T-helper 2 cell treated with Interferon-gamma antibody and Interleukin-4, amounts not matched to agents 100 ng/mL and 5 ng/mL, for 36 hours (primary cell): ENCODE measurements around the gene TBL3. TPM values are rescaled to one million over a fixed set of nuclear protein-coding genes. Genes with fewer than 3 reads are reported as not detected.
"Not testable (repeated sequence)": the region's sequence is repeated elsewhere in the genome, so short reads cannot be mapped to it uniquely, and the experiment has no call there.

Source experiments
- intact Hi-C: fragments of 100-400 bp; cut with micrococcal nuclease; formaldehyde crosslinking; loops from one replicate; pipeline ENCODE4 v1.15.1; 2023
- total RNA-seq: library from RNA; stranded (reverse); gene quantifications from 2 replicates; pipeline ENCODE4 v1.2.3, GENCODE V29; 2022

Gene TBL3
- total RNA-seq = 36.7 and 38.2 TPM in 2 replicates

DNA sequence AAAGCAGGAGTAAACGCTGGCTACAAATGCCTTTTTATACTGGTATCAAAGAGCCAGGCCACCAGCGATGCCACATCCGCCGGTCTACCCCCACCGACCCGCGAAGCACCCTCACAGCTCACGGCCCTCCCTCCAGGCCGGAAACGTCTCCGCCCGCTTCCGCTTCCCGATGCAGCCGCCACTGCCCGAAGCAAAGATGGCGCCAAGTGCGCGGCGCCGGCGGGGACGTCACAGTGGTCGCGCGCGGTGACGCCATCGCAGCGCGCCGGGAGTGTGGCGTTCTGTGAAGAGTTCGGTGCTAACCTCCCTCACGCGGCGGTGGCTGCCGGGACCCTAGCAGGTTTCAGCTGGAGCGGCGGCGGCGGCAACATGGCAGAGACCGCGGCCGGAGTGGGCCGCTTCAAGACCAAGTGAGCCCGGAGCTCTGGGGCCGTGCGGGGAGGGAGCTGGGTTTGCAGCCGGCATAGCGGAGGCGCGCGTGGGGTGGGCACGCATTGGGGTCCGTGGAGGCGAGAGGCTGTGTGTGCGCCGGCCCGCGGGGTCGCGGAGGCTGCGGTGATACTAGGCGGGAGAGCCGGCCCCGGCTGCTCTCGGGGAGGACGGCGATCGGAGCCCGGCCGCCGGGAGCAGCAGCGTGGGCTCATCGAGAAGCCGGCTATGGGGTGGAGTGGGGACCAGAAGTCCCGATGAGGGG is at the start of gene TBL3:
Gene TBL3, plus strand, starts transcription at position 258 of the 694 bp plus-strand sequence. Its CDS starts 112 bp downstream, at position 370.
- intact Hi-C loops = loop anchor here (1.0 to 5.0 kb wide), 3 partner anchors 8 to 35 kb away; partner anchors contain the start of genes GFER, RPS2 and ZNF598

- intact Hi-C loops = no loop called here
These were observed 49.5 kb upstream of the TBL3 start for GRCh38 chr16:1922357-1922756.

- intact Hi-C loops = no loop called here
These were observed 48.4 kb upstream of the TBL3 start for GRCh38 chr16:1923299-1924034.

DNA sequence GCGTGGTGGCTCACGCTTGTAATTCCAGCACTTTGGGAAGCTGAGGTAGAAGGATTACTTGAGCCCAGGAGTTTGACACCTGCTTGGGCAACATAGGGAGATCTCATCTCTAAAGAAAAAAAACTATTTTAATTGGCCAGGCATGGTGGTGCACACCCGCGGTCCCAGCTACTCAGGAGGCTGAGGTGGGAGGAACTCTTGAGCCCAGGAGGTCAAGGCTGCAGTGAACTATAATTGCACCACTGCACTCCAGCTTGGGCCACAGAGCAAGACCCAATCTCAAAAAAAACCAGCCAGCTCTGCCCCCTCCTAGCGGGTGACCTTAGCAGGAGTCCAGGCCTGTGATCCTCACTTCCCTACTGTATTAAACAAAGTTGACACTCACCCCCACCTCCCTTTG is 47.8 kb upstream of the TBL3 start:
- intact Hi-C loops = no loop called here

DNA sequence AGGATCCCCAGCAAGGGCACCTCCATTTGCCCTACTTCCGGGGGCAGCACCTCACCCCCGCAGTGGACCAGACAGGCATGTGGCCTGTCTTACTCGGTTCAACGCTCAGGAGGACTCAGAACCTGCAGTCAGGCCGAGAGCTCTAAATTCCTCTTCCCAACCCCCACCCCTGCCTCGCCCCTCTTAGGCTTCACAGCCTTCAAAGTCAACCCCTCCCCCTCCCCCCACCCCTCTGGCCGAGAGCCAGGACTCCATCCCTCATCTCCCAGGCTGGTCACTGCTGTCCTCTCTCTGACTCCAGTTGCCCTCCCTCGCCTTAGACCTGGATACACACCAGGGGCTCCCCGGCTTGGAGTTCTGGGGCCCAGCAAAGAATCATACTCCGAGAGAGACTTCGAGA is 45.6 kb upstream of the TBL3 start:
- intact Hi-C loops = no loop called here

- intact Hi-C loops = loop anchor here (2.0 kb wide), 1 partner anchor 66 kb away; no protein-coding TSS in a partner anchor
These were observed 42.7 kb upstream of the TBL3 start for GRCh38 chr16:1929105-1929504.

GRCh38 chr16:1929578-1930337 is 42.1 kb upstream of the TBL3 start:
- intact Hi-C loops = loop anchor here (2.0 kb wide), 1 partner anchor 67 kb away; no protein-coding TSS in a partner anchor

- intact Hi-C loops = no loop called here
These were observed 41.5 kb upstream of the TBL3 start for GRCh38 chr16:1930338-1930720.

DNA sequence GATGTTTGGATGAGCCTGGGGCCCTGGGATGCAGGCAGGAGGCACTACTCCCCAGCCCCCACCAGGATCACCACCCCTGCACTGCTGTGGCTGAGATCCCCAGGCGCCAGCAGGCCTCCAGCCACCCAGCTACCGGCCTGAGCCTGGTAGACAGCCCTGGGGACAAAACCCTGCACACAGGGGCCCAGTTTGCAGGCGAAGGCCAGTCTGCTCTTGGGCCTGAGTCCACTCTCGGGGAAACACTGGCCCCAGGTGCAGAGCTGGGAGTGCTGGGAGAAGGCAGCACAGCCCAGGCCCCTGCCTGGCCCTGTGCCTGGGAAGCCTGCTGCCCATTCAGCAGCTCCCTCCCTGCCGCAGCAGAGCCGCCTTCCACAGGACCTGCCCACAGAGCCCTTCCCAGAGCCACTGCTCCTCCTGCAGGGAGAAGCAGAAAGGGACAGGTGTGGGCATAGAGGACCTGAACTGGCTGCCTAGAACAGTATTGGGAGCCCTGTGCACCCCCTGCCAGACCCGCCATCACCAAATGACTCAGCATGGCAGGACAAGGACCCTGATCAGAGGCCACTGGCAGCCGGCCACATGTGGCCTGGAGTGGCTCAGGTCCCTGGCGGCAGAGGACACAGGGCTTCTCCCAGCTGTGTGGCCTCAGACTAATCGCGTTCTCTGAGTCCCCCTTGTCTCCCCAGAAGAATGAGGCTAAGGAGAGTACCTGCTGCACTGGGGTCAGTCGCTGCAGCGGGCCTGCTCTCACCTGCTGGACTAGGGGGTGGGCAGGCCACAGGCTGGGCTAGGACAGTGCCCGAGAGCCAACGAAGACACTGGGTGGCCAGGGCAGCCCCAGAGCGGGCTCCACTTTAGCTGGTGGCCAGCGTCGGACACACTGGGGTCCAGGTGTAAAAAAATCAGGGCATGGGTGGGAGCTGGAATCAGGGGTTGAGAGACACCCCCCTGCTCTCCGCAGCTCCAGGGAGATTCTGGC is 39.5 kb upstream of the TBL3 start:
- intact Hi-C loops = no loop called here

DNA sequence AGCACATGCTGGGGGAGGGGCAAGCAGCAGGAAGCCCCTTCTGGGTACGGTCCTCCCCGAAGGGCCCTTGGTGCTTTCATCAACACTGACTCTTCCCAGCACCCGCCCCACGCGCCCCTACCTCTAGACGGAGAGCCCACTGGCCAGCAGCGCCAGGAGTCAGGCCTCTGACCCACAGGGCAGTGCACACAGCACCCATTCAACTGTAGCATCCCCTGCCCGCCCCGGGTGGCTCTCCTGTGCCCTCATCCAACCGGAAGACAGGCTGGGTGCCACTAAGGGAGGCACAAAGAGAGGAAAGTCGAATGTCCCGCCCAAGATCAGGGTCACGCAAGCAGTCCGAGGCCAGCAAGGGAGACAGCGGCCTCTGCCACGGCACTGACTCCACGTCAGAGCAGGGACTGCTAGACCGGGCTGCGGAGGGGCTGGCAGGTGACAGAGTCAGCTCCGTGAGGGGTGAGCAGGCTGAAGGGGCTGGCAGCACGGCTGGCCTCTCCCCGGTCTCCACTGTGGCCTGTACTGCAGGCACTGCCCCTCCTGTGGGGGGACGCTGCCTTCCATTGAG is 38.7 kb upstream of the TBL3 start:
- intact Hi-C loops = no loop called here

GRCh38 chr16:1936945-1937479 is 34.8 kb upstream of the TBL3 start:
- intact Hi-C loops = no loop called here

- intact Hi-C loops = no loop called here
These were observed 33.5 kb upstream of the TBL3 start for GRCh38 chr16:1938316-1938715.

GRCh38 chr16:1938910-1939309 is 32.9 kb upstream of the TBL3 start:
- intact Hi-C loops = no loop called here

DNA sequence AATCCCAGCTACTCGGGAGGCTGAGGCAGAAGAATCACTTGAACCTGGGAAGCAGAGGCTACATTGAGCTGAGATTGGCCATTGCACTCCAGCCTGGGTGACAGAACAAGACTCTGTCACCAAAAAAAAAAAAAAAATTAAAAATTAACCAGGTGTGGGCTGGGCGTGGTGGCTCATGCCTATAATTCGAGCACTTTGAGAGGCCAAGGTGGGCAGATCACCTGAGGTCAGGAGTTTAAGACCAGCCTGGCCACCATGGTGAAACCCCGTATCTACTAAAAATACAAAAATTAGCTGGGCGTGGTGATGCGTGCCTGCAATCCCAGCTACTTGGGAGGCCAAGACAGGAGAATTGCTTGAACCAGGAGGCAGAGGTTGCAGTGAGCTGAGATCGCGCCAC is 32.0 kb upstream of the TBL3 start:
- intact Hi-C loops = not testable (repeated sequence)

DNA sequence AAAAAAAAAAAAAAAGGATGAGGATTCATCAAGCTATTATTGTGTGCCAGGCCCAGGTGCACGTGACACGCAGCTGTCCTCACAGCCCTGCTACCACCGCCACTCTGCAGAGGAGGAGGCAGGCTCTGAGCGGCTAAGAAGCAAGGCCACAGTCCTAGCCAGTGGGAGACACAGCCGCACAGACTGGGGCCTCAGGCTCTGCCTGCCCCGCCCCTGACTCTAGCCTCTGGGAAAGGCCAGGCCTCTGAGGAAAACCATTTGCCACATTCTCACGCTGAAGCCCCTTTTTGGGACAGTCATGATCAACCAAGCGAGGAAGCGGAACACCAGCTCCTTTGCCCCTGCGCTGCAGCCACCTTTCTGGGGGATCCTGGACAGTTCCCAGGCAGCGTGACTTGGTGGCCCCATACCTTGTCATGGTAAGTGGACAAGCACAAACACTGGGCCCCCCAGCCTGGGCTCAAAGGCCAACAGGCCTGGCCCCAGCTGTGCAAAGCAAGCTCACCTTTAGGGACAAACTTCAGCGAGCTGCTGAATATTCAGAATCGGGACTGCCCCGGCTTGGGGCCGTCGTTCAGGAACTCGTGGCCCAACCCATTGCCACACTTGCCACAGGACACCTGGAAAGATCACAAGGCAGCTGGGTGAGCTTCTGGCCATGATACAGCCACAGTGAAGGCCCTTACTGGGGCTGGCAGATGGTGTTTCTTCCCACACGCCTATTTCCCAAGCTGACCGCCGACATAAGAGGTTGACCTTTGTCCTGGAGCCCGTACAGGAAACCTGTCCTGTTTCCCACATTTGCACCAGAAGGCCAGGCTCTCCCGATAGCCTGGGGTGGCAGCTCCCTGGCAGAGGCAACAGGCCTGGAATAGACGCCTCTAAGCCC is 31.3 kb upstream of the TBL3 start:
- intact Hi-C loops = no loop called here

DNA sequence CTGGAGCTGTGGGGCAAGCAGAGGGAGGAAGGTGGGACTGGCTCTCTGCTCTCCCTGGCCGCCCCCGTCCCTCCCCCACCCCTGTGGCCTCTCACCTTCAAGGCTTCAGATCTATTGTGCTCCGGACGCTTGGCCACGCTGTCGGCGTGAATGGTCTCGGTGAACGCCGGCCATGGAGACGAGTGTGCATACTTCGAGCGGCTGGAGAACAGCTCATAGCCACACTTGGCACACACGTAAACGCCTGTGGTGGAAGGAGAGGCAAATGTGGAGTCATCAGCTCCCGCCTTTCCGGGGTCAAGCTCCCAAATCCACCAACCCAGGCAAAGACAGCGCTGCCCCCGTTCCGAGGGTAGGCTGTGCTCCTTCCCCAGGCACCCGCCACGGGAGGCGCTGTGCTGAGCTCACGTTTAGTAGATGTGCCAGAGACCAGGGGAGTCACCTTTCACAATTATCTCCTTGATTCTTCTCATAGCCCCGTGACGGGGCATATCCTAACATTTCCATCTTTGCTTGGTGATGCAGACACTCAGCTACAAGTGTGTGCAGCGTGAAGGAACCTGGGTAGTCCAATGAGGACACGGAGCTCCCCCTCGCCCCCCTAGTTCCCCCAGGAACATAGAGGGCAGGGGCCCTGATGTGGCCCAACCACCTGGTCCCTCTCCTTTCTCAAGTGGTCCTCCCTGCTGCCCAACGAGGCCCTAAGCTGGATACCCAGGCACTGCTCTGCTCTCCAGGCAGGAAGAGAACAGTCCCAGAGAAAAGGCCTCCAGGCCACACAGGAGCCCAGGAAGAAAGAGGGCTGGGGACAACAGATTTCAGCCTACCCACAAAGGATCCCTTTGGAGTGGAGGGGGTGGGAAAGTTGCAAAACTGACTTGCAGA is 30.4 kb upstream of the TBL3 start:
- intact Hi-C loops = loop anchor here (2.0 kb wide), 1 partner anchor 23 kb away; the partner anchor contains the start of gene RPS2

DNA sequence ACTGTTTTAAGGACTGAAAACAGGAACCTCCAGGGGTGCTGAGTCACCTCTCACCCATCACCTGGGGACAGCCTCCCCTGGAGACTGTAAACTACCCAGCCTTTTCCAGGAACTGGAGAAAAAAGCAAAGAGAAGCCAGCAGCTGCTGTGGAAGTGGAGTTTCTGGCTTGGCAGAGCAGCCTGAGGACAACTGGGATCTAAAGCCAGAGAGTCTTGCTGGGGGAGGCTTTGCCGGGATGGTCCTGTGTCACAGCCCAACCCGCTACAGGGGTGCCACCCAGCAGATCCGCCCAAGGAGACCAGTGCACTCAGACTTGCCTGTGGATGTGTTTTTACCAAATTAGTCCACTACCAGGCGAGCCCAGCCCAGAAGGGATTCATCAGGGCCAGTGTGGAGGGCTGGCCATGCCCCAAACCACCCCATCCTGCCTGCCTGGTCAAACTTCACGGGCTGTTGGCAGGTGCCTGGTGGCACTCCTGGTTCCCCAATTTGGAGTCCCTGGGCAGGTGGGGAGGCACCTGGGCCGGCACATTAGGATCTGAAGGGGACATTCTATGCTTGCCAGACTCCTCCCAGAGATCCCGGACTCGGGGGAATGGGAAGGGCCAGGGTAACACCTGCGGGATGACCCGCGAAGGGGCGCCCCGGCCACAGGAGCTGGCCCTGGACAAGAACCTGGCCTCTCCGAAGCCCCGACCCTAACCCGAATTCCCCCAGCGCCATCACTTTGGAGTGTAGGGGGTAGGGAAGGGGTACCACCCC is 29.6 kb upstream of the TBL3 start:
- intact Hi-C loops = loop anchor here (2.0 kb wide), 1 partner anchor 23 kb away; the partner anchor contains the start of gene RPS2
